Neural progenitor cell (in vitro differentiated cells): ENCODE data around the gene ZYX. TPM values are rescaled to one million over a fixed set of nuclear protein-coding genes. Genes with fewer than 3 reads are reported as not detected.

ENCODE experiments used
- DNase-seq: peaks from one replicate; pipeline ENCODE4 v3.0.0-alpha.2; 2016; ENCODE audit warnings: low spot score
- H2AFZ ChIP-seq: fragments of 200-600 bp; sonication (generic); replicated peaks from 2 replicates; pipeline ENCODE4 v1.6.1; 2016; ENCODE audit warnings: antibody characterized with exemption
- H3F3A ChIP-seq: fragments of 200-600 bp; sonication (generic); 2 replicates; pipeline ENCODE4 v1.6.1; 2016; ENCODE audit warnings: antibody characterized with exemption, low read depth
- H3K27ac ChIP-seq: fragments of 200-600 bp; sonication (generic); 2 replicates; pipeline ENCODE4 v1.5.1; 2016; ENCODE audit warnings: mild to moderate bottlenecking
- H3K27me3 ChIP-seq: fragments of 200-600 bp; sonication (generic); 2 replicates; pipeline ENCODE4 v1.6.1; 2016; ENCODE audit warnings: mild to moderate bottlenecking, moderate library complexity
- H3K36me3 ChIP-seq: fragments of 200-600 bp; sonication (generic); 2 replicates; pipeline ENCODE4 v1.5.1; 2016
- H3K4me1 ChIP-seq: fragments of 200-600 bp; sonication (generic); 2 replicates; pipeline ENCODE4 v1.6.1; 2016; ENCODE audit warnings: mixed run types
- H3K4me2 ChIP-seq: fragments of 200-600 bp; sonication (generic); 2 replicates; pipeline ENCODE4 v1.6.1; 2016
- H3K4me3 ChIP-seq: fragments of 200-600 bp; sonication (generic); 2 replicates; pipeline ENCODE4 v1.5.1; 2016
- H3K79me2 ChIP-seq: fragments of 200-600 bp; sonication (generic); 2 replicates; pipeline ENCODE4 v1.6.1; 2016; ENCODE audit warnings: low read depth
- H3K9ac ChIP-seq: fragments of 200-600 bp; sonication (generic); 2 replicates; pipeline ENCODE4 v1.6.1; 2016
- H3K9me3 ChIP-seq: fragments of 200-600 bp; sonication (generic); 2 replicates; pipeline ENCODE4 v1.5.1; 2016; ENCODE audit warnings: low read depth
- H4K20me1 ChIP-seq: fragments of 200-600 bp; sonication (generic); 2 replicates; pipeline ENCODE4 v1.6.1; 2016; ENCODE audit warnings: low read depth
- H3K27ac Mint-ChIP-seq: 3 replicates; pipeline ENCODE4 v1.8.0; 2021; ENCODE audit warnings: mixed read lengths
- H3K27me3 Mint-ChIP-seq: 2 replicates; pipeline ENCODE4 v1.8.0; 2022; ENCODE audit warnings: low read depth, mild to moderate bottlenecking, inconsistent platforms, moderate library complexity, mixed read lengths; ENCODE audit not compliant: insufficient read depth
- H3K36me3 Mint-ChIP-seq: 3 replicates; pipeline ENCODE4 v1.8.0; 2021; ENCODE audit warnings: mixed read lengths
- H3K4me1 Mint-ChIP-seq: 3 replicates; pipeline ENCODE4 v1.8.0; 2021; ENCODE audit warnings: mixed read lengths
- H3K4me3 Mint-ChIP-seq: 3 replicates; pipeline ENCODE4 v1.8.0; 2021; ENCODE audit warnings: mild to moderate bottlenecking, moderate library complexity, mixed read lengths
- H3K9me3 Mint-ChIP-seq: 3 replicates; pipeline ENCODE4 v1.8.0; 2020; ENCODE audit warnings: mixed read lengths
- CTCF ChIP-seq: fragments of 200-600 bp; sonication (generic); IDR thresholded peaks from 2 replicates; pipeline ENCODE4 v1.5.1; 2017; ENCODE audit warnings: antibody characterized with exemption, mild to moderate bottlenecking
- EZH2 ChIP-seq: fragments of 200-600 bp; sonication (generic); IDR thresholded peaks from 2 replicates; pipeline ENCODE4 v1.6.1; 2017; ENCODE audit warnings: antibody characterized with exemption, mild to moderate bottlenecking, moderate library complexity
- EZH2phosphoT487 ChIP-seq: fragments of 200-600 bp; sonication (generic); IDR thresholded peaks from 2 replicates; pipeline ENCODE4 v1.6.1; 2017; ENCODE audit warnings: antibody characterized with exemption
- total RNA-seq: library from RNA; depleted of rRNA; stranded (reverse); fragments of >200 nt; gene quantifications from 2 replicates; pipeline ENCODE4 v1.2.3, GENCODE V29; 2015; ENCODE audit warnings: low replicate concordance

ZYX gene
- total RNA-seq, 1 donor from 2014 or later, result 5.2 TPM

GRCh38 chr7:143354965-143355364 is 26.2 kb upstream of the ZYX start:
- H3K27ac ChIP-seq, result no peak overlapping the region

DNA sequence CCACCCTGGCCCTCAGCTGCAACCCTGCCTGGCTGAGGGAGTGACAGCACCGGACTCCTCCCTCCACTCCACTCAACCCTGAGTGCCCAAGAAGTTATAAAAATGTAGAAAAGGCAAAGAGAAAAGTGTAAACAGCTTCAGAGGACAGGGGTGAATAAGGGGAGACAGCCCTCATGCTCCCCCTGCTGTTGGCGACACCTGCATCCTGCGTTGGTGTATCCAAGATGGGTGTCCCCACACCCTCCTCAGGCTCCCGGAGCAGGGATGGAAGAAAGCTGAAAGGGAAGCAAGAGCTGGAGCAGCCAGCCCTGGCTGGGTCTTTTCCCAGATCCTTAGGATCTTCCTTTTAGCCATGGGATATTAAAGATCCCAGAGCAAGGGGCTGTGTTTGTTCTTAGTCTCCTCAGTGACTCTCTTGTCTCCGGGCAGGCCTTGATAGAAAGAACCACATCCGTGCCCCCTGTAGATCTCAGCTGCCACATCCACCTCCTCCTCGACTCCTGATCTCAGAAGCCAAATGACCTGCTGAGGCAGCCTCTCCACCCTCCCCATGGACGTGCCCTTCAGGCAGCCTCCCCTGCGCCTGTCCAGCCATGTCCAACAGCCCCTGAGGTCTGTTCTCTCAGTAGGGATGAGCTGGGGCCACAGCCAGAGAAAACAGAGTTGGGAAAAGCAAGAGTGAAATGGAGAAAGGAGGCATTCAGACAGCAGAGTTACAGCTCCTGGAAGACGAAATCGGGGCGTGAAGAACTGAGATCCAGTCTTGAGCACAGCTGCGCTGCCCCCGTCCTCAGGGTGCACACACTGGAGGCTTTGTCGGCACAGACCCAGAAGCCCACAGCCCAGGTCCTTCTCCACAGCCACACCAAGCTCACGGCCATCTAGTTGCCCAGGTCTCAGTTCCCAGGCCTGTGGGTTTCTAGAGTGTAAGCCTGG is 25.4 kb upstream of the ZYX start:
- Histone ChIP-seq H2AFZ (no peak overlapping the region), H3K4me1 (peaks cover 23% of the 10 kb centered on the region), H3K27ac (no peak overlapping the region), H3K4me2 (no peak overlapping the region), H3K9ac (no peak overlapping the region), H3K27me3 (no peaks in the 10 kb centered on the region), H3K79me2 (no peaks in the 10 kb centered on the region), H3K4me3 (no peak overlapping the region), H4K20me1 (peaks cover 24% of the 10 kb centered on the region), H3K36me3 (no peaks in the 10 kb centered on the region), H3F3A (peaks cover 19% of the 10 kb centered on the region), H3K9me3 (no peaks in the 10 kb centered on the region)
- no peak overlapping the region for H3K4me3 Mint-ChIP-seq
- H3K9me3 Mint-ChIP-seq, result no peaks in the 10 kb centered on the region
- no peak overlapping the region for H3K27ac Mint-ChIP-seq
- TF ChIP-seq EZH2phosphoT487 (no peak), CTCF (no peak), EZH2 (no peak)
- peaks cover 7% of the 10 kb centered on the region for H3K27me3 Mint-ChIP-seq
- H3K36me3 Mint-ChIP-seq, result peaks cover 39% of the 10 kb centered on the region
- peaks cover 30% of the 10 kb centered on the region for H3K4me1 Mint-ChIP-seq
- DNase-seq, result no peak

More at GRCh38 chr7:143354965-143355364, 26.2 kb upstream of the ZYX start:
- no peak overlapping the region for H3K4me3 Mint-ChIP-seq
- H3K9me3 ChIP-seq, result no peaks in the 10 kb centered on the region
- H3F3A ChIP-seq, result peaks cover 18% of the 10 kb centered on the region
- H4K20me1 ChIP-seq, result peaks cover 24% of the 10 kb centered on the region
- no peaks in the 10 kb centered on the region for H3K79me2 ChIP-seq
- no peak overlapping the region for H3K27ac Mint-ChIP-seq
- H3K4me3 ChIP-seq, result no peak overlapping the region
- H3K4me1 Mint-ChIP-seq, result peaks cover 25% of the 10 kb centered on the region
- H3K27me3 ChIP-seq, result no peaks in the 10 kb centered on the region
- no peak overlapping the region for H3K4me2 ChIP-seq
- peaks cover 36% of the 10 kb centered on the region for H3K36me3 Mint-ChIP-seq
- TF ChIP-seq EZH2 (no peak), EZH2phosphoT487 (no peak), CTCF (no peak)
- H2AFZ ChIP-seq, result no peak overlapping the region
- H3K9ac ChIP-seq, result no peak overlapping the region
- peaks cover 6% of the 10 kb centered on the region for H3K27me3 Mint-ChIP-seq
- H3K4me1 ChIP-seq, result peaks cover 19% of the 10 kb centered on the region
- no peak for DNase-seq
- H3K9me3 Mint-ChIP-seq, result no peaks in the 10 kb centered on the region
- no peaks in the 10 kb centered on the region for H3K36me3 ChIP-seq

DNA sequence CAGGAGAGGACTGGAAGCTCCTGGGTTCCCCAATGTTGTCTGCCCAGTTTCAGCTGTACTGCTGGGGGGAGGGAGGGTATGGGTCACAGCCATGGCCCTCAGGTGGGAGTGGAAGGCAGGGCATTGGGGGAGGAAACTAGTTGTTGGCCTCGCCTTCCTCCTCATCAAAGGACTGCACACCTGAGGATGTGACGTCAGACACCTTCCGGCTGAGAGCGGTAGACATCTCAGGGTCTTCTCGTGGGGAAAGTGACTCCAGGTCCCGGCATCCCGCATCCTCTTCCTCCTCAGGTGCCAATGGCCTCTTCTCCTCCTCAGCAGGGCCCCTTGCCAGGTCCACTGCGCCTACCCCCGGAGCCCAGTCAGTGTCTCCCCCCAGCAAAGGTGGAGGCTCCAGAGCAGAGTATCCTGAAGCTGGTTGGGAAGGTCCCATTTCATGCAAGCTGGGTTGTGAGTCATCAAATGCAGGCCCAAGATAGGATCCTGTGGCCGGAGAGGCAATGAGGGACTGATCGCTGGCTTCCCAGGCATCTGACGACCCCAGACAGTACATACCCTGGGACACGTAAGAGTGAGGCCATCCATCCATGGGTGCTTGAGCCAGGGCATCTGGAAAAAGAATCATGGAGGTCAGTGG is 24.6 kb upstream of the ZYX start:
- DNase-seq, result no peak
- H3K4me1 ChIP-seq, result peaks cover 27% of the 10 kb centered on the region
- Mint-ChIP-seq H3K4me1 (peaks cover 28% of the 10 kb centered on the region), H3K27me3 (peaks cover 4% of the 10 kb centered on the region), H3K27ac (no peak overlapping the region), H3K4me3 (no peak overlapping the region), H3K36me3 (peaks cover 39% of the 10 kb centered on the region), H3K9me3 (no peaks in the 10 kb centered on the region)
- H3K27me3 ChIP-seq, result no peaks in the 10 kb centered on the region
- no peak overlapping the region for H3K4me2 ChIP-seq
- TF ChIP-seq EZH2phosphoT487 (no peak), CTCF (no peak), EZH2 (no peak)
- peaks cover 24% of the 10 kb centered on the region for H4K20me1 ChIP-seq
- H3K4me3 ChIP-seq, result no peak overlapping the region
- peaks cover 23% of the 10 kb centered on the region for H3F3A ChIP-seq
- H2AFZ ChIP-seq, result no peak overlapping the region
- no peak overlapping the region for H3K9ac ChIP-seq
- no peaks in the 10 kb centered on the region for H3K36me3 ChIP-seq
- H3K27ac ChIP-seq, result no peak overlapping the region
- no peaks in the 10 kb centered on the region for H3K9me3 ChIP-seq
- no peaks in the 10 kb centered on the region for H3K79me2 ChIP-seq
